ENCODE data around the gene SLC24A4. TPM values are rescaled to one million over a fixed set of nuclear protein-coding genes. Genes with fewer than 3 reads are reported as not detected.

Gene SLC24A4
- total and polyA plus RNA-seq, 2 donors (not counting 3 experiments of a cell fraction or from before 2014, with no cell fraction given), result 0.07 to 0.08 TPM

- no peak overlapping the region for H3K4me3 ChIP-seq (replicated peaks in 1 of 3; ENCODE audit: insufficient read depth in 1 of 3, low read depth in 1 of 3, low read length in 3 of 3)
Measured at GRCh38 chr14:92386165-92386564, 63.2 kb downstream of the SLC24A4 start.

More at GRCh38 chr14:92386165-92386564, 63.2 kb downstream of the SLC24A4 start:
- no peaks in the 10 kb centered on the region for H3K36me3 ChIP-seq (ENCODE audit: control insufficient read depth in 2 of 2, extremely low read depth in 1 of 2, insufficient read depth in 2 of 2, low read length in 2 of 2)
- no peak overlapping the region for H3K9ac ChIP-seq (replicated peaks; ENCODE audit: extremely low read depth, insufficient read depth, low read length)
- TF ChIP-seq POLR2AphosphoS5 (IDR thresholded peaks at IDR 0.05; ENCODE audit: insufficient read depth, low read depth, low read length) (no peak), GATA2 (IDR thresholded peaks at IDR 0.05; ENCODE audit: insufficient read depth, insufficient read length, low read depth, low read length) (no peak), FOS (IDR thresholded peaks at IDR 0.05; ENCODE audit: borderline replicate concordance, insufficient read depth, low read length) (no peak), EZH2 (IDR thresholded peaks at IDR 0.05; ENCODE audit: borderline replicate concordance, low read depth, low read length, severe bottlenecking) (no peak), MAX (IDR thresholded peaks at IDR 0.05; ENCODE audit: insufficient read depth, insufficient read length) (no peak), CTCF (IDR thresholded peaks at IDR 0.05; ENCODE audit: extremely low read depth in 1 of 2, insufficient read depth in 1 of 2, low read depth in 1 of 2, low read length in 2 of 2) (no peak), JUN (IDR thresholded peaks at IDR 0.05; ENCODE audit: borderline replicate concordance, insufficient read depth, insufficient read length, low read depth) (no peak), POLR2A (IDR thresholded peaks at IDR 0.05; ENCODE audit: low read depth, low read length) (no peak), MYC (IDR thresholded peaks at IDR 0.05; ENCODE audit: low read depth, low read length) (no peak)
- H3K79me2 ChIP-seq (ENCODE audit: control insufficient read depth, insufficient read depth, low read length), result no peaks in the 10 kb centered on the region
- CTCF ChIA-PET, result no interaction called here
- no peak overlapping the region for H3K27ac ChIP-seq (ENCODE audit: insufficient read depth, low read depth, low read length)
- DNase-seq (ENCODE audit: low read depth, low spot score) (no peak), FAIRE-seq (no peak)
- H3K4me2 ChIP-seq (ENCODE audit: insufficient read depth, low read length), result no peak overlapping the region
- H4K20me1 ChIP-seq (replicated peaks; ENCODE audit: control insufficient read depth, extremely low read depth, insufficient read depth, low read length), result no peaks in the 10 kb centered on the region
- H3K9me1 ChIP-seq (replicated peaks; ENCODE audit: control insufficient read depth, extremely low read depth, insufficient read depth, low read length), result no peaks in the 10 kb centered on the region
- no peaks in the 10 kb centered on the region for H3K27me3 ChIP-seq (ENCODE audit: control insufficient read depth in 2 of 2, insufficient read depth in 2 of 2, low read length in 2 of 2)
- intact Hi-C loops (cut with micrococcal nuclease) (no loop called here), dilution Hi-C loops (cut with MboI; ENCODE audit: extremely low pct_ligation_motif_present, low sequenced_read_pairs) (no loop called here)
- H2AFZ ChIP-seq (ENCODE audit: low read depth, low read length), result no peak overlapping the region
- no TSS peak for BruUV-seq (replicated peaks)
- no peaks in the 10 kb centered on the region for H3K4me1 ChIP-seq (ENCODE audit: control insufficient read depth, extremely low read depth, insufficient read depth, low read length)
- no peaks in the 10 kb centered on the region for H3K9me3 ChIP-seq (replicated peaks; ENCODE audit: control insufficient read depth, insufficient read depth, low read length)
- POLR2A ChIA-PET, result no interaction called here

Measured in endothelial cell of umbilical vein (primary cell).